ENCODE results near the gene OR10G3.

DNA sequence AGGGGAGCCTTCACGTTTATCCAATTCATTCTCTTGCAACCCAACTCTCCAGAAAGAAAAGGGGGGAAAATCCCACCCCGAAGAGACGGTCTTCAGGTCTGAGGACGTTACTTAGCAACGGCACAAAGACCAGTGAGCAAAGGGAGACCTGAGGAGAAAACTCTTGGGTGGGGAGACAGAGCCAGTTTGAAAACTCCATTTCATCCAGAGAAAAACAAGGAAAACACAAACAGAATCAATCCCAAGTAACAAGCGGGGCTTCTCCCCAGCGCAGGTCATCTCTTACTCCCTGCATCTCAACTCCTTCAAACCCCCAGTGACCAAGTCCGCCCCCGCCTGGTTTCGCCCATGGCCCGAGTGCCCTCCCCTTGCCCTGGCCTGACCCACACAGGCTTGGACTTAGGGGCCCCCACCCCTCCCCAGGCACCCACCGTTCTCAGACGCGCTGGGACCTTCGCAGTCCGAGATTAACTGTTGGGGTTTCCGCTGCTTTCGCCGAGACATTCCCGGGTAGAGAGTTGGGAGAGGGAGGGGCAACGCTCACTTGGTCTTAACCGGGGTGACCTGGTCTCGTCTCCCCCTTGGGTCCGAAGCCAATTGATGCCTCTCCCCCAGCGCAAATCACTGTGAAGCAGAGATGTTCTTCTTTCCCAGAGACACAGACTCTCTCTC, 43.3 kb downstream of the OR10G3 start:
- TF ChIP-seq EZH2 (IDR thresholded peaks at IDR 0.05) (no peak), POLR2AphosphoS5 (IDR thresholded peaks at IDR 0.05; ENCODE audit: borderline replicate concordance, low read depth, low read length) (no peak)
